Measurements from ENCODE around the gene MAU2. TPM values are rescaled to one million over a fixed set of nuclear protein-coding genes. Genes with fewer than 3 reads are reported as not detected.

MAU2 gene
- polyA plus RNA-seq, 4 donors = 40.8 to 51.1 (median 47.3) TPM

- DNase-seq (ENCODE audit: low read depth in 4 of 4, low spot score in 3 of 4) = no peak
Observed at GRCh38 chr19:19305066-19305465, 15.6 kb upstream of the MAU2 start.

GRCh38 chr19:19305696-19306095 is 14.9 kb upstream of the MAU2 start:
- DNase-seq (ENCODE audit: low read depth in 4 of 4, low spot score in 3 of 4) = no peak

- DNase-seq (ENCODE audit: low read depth in 4 of 4, low spot score in 3 of 4) = no peak
Observed at GRCh38 chr19:19306191-19306590, 14.4 kb upstream of the MAU2 start.

GRCh38 chr19:19308373-19308772 is 12.3 kb upstream of the MAU2 start:
- no peak for DNase-seq (ENCODE audit: low read depth in 4 of 4, low spot score in 3 of 4)

GRCh38 chr19:19315444-19315843 is 5.2 kb upstream of the MAU2 start:
- no peak for DNase-seq (ENCODE audit: low read depth in 4 of 4, low spot score in 3 of 4)

GRCh38 chr19:19316082-19316481 is 4.5 kb upstream of the MAU2 start:
- no peak for DNase-seq (ENCODE audit: low read depth in 4 of 4, low spot score in 3 of 4)

- no peak for DNase-seq (ENCODE audit: low read depth in 4 of 4, low spot score in 3 of 4)
Observed at GRCh38 chr19:19319732-19320360, 783 bp upstream of the MAU2 start.

- DNase-seq (ENCODE audit: low read depth in 4 of 4, low spot score in 3 of 4) = no peak
Observed at GRCh38 chr19:19321141-19321577, 530 bp downstream of the MAU2 start.

GRCh38 chr19:19324059-19324770 is 3.6 kb downstream of the MAU2 start:
- DNase-seq (ENCODE audit: low read depth in 4 of 4, low spot score in 3 of 4) = peak in 1 of 4 donors; percentile 18

- DNase-seq (ENCODE audit: low read depth in 4 of 4, low spot score in 3 of 4) = no peak
Observed at GRCh38 chr19:19327672-19328071, 7.0 kb downstream of the MAU2 start.

- no peak for DNase-seq (ENCODE audit: low read depth in 4 of 4, low spot score in 3 of 4)
Observed at GRCh38 chr19:19329126-19329525, 8.5 kb downstream of the MAU2 start.

- no peak for DNase-seq (ENCODE audit: low read depth in 4 of 4, low spot score in 3 of 4)
Observed at GRCh38 chr19:19334063-19334988, 13.7 kb downstream of the MAU2 start.

GRCh38 chr19:19334989-19335344 is 14.3 kb downstream of the MAU2 start:
- DNase-seq (ENCODE audit: low read depth in 4 of 4, low spot score in 3 of 4) = no peak

- no peak for DNase-seq (ENCODE audit: low read depth in 4 of 4, low spot score in 3 of 4)
Observed at GRCh38 chr19:19335408-19336158, 15.0 kb downstream of the MAU2 start.

- no peak for DNase-seq (ENCODE audit: low read depth in 4 of 4, low spot score in 3 of 4)
Observed at GRCh38 chr19:19336597-19336996, 16.0 kb downstream of the MAU2 start.

GRCh38 chr19:19337120-19337519 is 16.5 kb downstream of the MAU2 start:
- no peak for DNase-seq (ENCODE audit: low read depth in 4 of 4, low spot score in 3 of 4)

GRCh38 chr19:19338082-19338481 is 17.5 kb downstream of the MAU2 start:
- no peak for DNase-seq (ENCODE audit: low read depth in 4 of 4, low spot score in 3 of 4)

GRCh38 chr19:19341026-19341425 is 20.4 kb downstream of the MAU2 start:
- no peak for DNase-seq (ENCODE audit: low read depth in 4 of 4, low spot score in 3 of 4)

GRCh38 chr19:19342086-19343015 is 21.7 kb downstream of the MAU2 start:
- DNase-seq (ENCODE audit: low read depth in 4 of 4, low spot score in 3 of 4) = peak in 1 of 4 donors; percentile 32

GRCh38 chr19:19343016-19343362 is 22.4 kb downstream of the MAU2 start:
- no peak for DNase-seq (ENCODE audit: low read depth in 4 of 4, low spot score in 3 of 4)

All from right renal pelvis (tissue), 4 donors.